GM19372 (cell line): Measurements from ENCODE around the gene STAT5B.
"Not testable (repeated sequence)": the region's sequence is repeated elsewhere in the genome, so short reads cannot be mapped to it uniquely, and the experiment has no call there.

Experiments used
- ATAC-seq: cut with Tn5 transposase; IDR thresholded peaks from one replicate; pipeline ENCODE4 v1.9.1; 2021; ENCODE audit warnings: mild to moderate bottlenecking, low read depth, moderate library complexity; ENCODE audit not compliant: unreplicated experiment

STAT5B gene

GRCh38 chr17:42271006-42271778 lies 5.0 kb downstream of the STAT5B start:
- no peak for ATAC-seq

GRCh38 chr17:42270596-42270995 lies 5.6 kb downstream of the STAT5B start:
- ATAC-seq, result no peak

- no peak for ATAC-seq
These were observed 6.0 kb downstream of the STAT5B start for GRCh38 chr17:42270170-42270535.

DNA sequence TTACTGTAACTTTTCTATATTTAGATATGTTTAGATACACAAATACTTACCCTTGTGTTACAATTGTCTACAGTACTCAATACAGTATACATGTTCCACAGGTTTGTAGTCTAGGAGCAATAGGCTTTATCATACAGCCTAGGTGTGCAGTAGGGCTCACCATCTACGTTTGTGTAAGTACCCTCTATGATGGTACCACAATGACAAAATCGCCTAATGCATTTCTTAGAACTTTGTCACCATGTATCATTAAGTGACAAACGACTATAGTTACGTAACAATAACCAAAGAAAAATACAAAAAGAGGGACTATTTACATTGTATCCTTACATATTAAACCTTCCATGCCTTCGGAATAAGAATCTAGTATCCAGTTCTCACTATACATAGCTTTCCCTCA lies 8.0 kb downstream of the STAT5B start:
- no peak for ATAC-seq

- ATAC-seq, result no peak
These were observed 9.0 kb downstream of the STAT5B start for GRCh38 chr17:42266918-42267766.

- no peak for ATAC-seq
These were observed 9.7 kb downstream of the STAT5B start for GRCh38 chr17:42266462-42266861.

- ATAC-seq, result not testable (repeated sequence)
These were observed 11.8 kb downstream of the STAT5B start for GRCh38 chr17:42264366-42264765.

DNA sequence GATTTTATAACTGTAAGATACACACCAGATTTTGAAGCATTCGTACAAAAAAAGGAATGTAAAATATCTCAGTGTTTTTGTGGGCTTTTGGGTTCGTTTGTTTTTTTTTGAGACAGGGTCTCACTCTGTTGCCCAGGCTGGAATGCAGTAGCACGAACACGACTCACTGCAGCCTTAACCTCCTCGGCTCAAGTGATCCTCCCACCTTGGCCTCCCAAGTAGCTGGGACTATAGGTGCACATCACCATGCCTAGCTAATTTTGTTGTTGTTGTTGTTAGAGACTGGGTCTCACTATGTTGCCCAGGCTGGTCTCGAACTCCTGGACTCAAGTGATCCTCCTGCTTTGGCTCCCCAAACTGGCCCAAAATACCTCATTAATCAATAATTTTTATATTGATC lies 15.9 kb downstream of the STAT5B start:
- ATAC-seq, result no peak

DNA sequence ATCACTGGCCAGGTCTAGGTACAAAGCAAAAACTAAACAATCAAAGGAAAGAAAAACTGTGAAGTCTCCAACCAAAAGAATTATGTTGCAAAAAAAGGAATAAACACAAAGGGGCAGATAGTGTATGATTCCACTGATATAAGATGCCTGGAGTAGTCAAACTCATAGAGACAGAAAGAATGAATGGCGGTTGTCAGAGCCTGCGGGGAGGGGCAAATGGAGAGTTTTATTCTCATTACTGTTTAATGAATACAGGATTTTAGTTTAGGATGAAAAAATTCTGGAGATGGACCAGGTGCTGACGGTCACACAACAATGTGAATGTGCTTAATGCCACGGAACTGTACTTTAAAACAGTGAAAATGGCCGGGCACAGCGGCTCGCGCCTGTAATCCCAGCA lies 20.7 kb downstream of the STAT5B start:
- no peak for ATAC-seq

DNA sequence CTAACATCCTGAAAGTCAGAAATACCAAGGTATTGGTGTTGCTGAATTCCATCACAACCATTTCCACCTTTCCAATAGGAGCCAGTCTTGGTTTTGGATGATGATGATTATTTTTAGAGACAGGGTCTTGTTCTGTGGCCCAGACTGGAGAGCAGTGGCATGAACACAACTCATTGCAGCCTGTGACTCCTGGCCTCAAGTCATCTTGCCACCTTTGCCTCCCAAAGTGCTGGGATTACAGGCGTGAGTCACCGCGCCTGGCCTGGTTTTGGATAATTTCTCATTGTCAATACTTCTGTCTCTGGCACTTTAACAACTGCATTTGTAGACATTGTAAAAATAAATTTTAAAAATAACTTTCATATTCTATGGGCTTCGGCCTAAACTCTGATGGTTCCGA lies 22.6 kb downstream of the STAT5B start:
- no peak for ATAC-seq

DNA sequence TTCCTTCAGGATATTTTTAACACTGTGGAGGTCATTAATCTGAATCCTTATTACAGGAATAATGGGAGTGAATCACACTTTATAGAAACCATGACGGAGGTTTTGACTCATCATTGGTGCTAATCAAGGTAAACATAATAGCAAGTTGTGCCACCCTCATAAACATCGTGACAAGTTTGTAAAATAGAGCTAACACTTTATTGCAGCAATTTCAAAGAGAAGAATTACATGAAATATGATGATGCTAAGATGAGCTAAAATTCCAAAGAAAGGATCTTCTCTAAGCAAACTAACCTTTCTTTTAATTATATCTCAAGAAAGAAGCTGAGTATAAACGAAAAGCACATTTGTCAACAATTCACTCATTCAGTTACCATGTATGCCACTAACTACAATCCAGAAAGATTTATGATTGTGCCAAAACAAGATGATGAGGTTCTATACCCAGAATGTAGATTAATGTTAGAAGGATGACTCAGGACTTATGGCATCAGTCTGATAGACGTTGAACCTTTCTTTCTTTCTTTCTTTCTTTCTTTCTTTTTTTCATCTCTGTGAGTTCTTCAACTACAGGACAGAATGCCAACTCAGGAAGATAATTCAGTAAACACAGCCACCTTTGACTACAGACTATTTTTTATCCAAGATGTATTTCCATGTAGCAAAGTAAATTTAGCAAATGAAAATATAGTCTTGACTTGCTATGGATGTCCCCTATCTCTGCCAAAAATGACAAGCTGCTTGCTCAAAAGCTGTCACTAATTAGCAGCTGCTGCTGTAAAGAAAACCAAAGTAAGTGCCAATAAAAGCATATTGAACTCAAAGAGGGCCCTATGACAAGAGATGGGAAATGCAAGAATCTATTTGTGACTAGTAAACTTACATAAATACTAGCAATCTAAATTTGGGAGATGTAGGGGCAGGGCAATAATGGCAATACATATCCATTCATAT lies 23.3 kb downstream of the STAT5B start:
- no peak for ATAC-seq

- no peak for ATAC-seq
These were observed 25.1 kb downstream of the STAT5B start for GRCh38 chr17:42251115-42251514.

GRCh38 chr17:42249681-42250446 lies 26.3 kb downstream of the STAT5B start:
- no peak for ATAC-seq

DNA sequence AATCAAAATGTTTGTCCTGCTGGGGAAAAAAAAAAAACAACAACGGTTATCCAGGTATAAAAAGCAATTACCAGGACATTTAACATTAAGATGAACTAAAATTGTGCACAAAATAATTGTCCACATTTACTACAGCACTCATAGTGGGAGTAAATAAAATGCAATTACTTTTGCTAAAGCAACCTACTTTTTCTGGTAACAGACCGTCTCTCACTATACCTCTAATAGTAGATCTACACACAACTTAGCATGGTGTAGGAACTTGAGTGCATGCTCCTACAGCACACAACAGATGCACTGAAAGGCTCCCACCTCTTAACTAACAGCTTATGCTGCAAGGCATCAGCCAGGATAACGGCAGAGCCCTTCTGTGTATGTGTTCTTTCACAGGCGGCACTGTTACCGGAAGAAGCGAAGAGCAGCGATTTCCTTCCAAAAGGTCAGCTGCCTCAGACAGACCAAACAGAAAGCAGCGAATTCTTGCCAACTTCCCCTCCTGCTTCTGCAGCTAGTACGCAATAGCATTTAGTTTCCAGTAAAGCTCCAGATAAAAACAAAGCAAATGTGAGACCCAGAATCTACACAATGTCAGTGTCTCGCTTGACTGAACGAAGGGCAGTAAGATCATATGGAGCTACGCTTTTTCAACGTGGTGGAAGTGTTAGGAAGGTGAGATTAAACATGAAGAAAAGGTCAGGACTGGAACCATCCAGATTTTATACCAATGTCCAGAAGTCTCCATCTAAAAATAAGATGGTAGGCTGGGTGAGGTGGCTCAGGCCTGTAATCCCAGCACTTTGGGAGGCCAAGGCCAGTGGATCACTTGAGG lies 27.6 kb downstream of the STAT5B start:
- no peak for ATAC-seq

DNA sequence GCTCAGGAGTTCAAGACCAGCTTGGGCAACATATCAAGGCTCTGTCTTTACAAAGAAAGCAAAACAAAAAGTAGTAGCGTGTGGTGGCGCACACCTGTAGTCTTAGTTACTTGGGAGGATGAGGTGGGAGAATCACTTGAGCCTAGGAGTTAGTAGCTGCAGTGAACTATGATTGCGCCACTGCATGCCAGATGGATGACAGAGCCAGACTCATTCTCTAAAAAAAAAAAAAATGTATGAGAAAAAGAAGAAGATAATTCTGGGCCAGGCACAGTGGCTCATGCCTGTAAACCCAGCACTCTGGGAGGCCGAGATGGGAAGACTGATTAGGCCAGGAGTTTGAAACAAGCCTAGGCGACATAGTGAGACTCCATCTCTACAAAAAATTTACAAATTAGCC lies 28.5 kb downstream of the STAT5B start:
- no peak for ATAC-seq

DNA sequence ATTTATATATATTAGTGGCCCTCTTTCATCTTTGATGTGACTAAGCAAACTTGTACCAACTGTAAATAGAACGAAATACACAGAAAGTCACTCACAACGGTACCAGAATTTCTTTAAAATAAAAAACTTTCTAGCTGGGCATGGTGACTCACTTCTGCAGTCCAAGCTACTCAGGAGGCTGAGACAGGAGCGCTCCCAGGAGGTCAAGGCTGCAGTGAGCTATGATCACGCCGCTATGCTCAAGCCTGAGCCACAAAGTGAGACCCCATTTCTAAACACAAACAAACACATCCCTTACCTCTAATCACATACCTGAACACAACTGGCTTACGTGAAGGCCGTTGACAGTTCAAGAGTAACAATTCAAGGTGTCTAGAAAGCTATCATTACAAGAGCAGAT lies 29.7 kb downstream of the STAT5B start:
- ATAC-seq, result no peak

GRCh38 chr17:42245183-42245582 lies 31.0 kb downstream of the STAT5B start:
- not testable (repeated sequence) for ATAC-seq

DNA sequence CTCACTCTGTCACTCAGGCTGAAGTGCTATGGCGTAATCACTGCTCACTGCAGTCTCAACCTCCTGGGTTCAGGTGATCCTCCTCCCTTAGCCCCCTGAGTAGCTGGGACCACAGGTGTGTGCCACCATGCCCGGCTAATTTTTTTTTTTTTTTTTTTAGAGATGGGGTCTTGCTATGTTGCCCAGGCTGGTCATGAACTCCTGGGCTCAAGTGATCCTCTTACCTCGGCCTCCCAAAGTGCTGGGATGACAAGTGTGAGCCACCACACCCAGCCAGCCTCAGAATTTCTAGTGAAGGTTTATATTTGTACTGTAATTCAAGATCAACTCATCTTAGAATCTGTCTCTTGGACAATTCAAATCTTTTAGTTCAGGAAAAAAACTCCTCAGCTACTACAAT lies 32.1 kb downstream of the STAT5B start:
- ATAC-seq, result not testable (repeated sequence)

GRCh38 chr17:42243493-42243982 lies 32.7 kb downstream of the STAT5B start:
- no peak for ATAC-seq
